H9 (cell line): Measurements from ENCODE around the gene IQCE. TPM values are rescaled to one million over a fixed set of nuclear protein-coding genes. Genes with fewer than 3 reads are reported as not detected.

ENCODE experiments used
- DNase-seq: peaks from one replicate; pipeline ENCODE4 v3.0.0-alpha.2; 2017
- H2AFZ ChIP-seq: one replicate; pipeline ENCODE4 v1.6.1; 2013; ENCODE audit warnings: mild to moderate bottlenecking, low read length, control low read depth, moderate library complexity
- H2AK5ac ChIP-seq: 2 replicates; pipeline ENCODE4 v1.6.1; 2013; ENCODE audit warnings: low read length, control low read depth, mixed read lengths; ENCODE audit not compliant: insufficient read length
- H2BK120ac ChIP-seq: one replicate; pipeline ENCODE4 v1.6.1; 2013; ENCODE audit warnings: low read depth, mild to moderate bottlenecking, low read length, control low read depth, inconsistent platforms; ENCODE audit not compliant: poor library complexity, severe bottlenecking
- H2BK12ac ChIP-seq: 2 replicates; pipeline ENCODE4 v1.6.1; 2013; ENCODE audit warnings: low read length, control low read depth, mixed read lengths, low read depth; ENCODE audit not compliant: insufficient read length
- H2BK15ac ChIP-seq: 2 replicates; pipeline ENCODE4 v1.6.1; 2013; ENCODE audit warnings: low read depth, low read length, control low read depth
- H2BK20ac ChIP-seq: one replicate; pipeline ENCODE4 v1.6.1; 2013; ENCODE audit warnings: low read depth, mild to moderate bottlenecking, low read length, control low read depth, inconsistent platforms; ENCODE audit not compliant: poor library complexity, severe bottlenecking
- H2BK5ac ChIP-seq: 2 replicates; pipeline ENCODE4 v1.6.1; 2013; ENCODE audit warnings: low read length, control low read depth, mixed read lengths; ENCODE audit not compliant: insufficient read length
- H3K14ac ChIP-seq: 2 replicates; pipeline ENCODE4 v1.6.1; 2013; ENCODE audit warnings: low read length, control low read depth; ENCODE audit not compliant: insufficient read depth
- H3K18ac ChIP-seq: 2 replicates; pipeline ENCODE4 v1.6.1; 2013; ENCODE audit warnings: low read depth, mild to moderate bottlenecking, mixed read lengths, low read length, control low read depth; ENCODE audit not compliant: insufficient read length
- H3K23ac ChIP-seq: 2 replicates; pipeline ENCODE4 v1.6.1; 2013; ENCODE audit warnings: low read length, control low read depth, mixed read lengths, low read depth; ENCODE audit not compliant: insufficient read length
- H3K23me2 ChIP-seq: 2 replicates; pipeline ENCODE4 v1.6.1; 2013; ENCODE audit warnings: low read depth, mild to moderate bottlenecking, mixed read lengths, low read length, control low read depth; ENCODE audit not compliant: insufficient read length, poor library complexity, severe bottlenecking
- H3K27ac ChIP-seq: 2 replicates; pipeline ENCODE4 v1.5.1; 2013; ENCODE audit warnings: low read length, control low read depth, mixed read lengths, low read depth; ENCODE audit not compliant: insufficient read length
- H3K27me3 ChIP-seq: 2 replicates; pipeline ENCODE4 v1.6.1; 2013; ENCODE audit warnings: low read length, control low read depth, inconsistent platforms; ENCODE audit not compliant: insufficient read depth
- H3K4ac ChIP-seq: 2 replicates; pipeline ENCODE4 v1.6.1; 2013; ENCODE audit warnings: low read depth, mild to moderate bottlenecking, control low read depth, inconsistent platforms, low read length, moderate library complexity
- H3K4me1 ChIP-seq: 2 replicates; pipeline ENCODE4 v1.6.1; 2013; ENCODE audit warnings: low read length, control low read depth, inconsistent platforms; ENCODE audit not compliant: insufficient read depth
- H3K4me2 ChIP-seq: 2 replicates; pipeline ENCODE4 v1.6.1; 2013; ENCODE audit warnings: low read length, control low read depth, mixed read lengths; ENCODE audit not compliant: insufficient read length, insufficient read depth
- H3K56ac ChIP-seq: 2 replicates; pipeline ENCODE4 v1.6.1; 2013; ENCODE audit warnings: low read depth, mild to moderate bottlenecking, mixed read lengths, low read length, control low read depth; ENCODE audit not compliant: insufficient read length
- H3K79me1 ChIP-seq: 2 replicates; pipeline ENCODE4 v1.6.1; 2013; ENCODE audit warnings: low read depth, mild to moderate bottlenecking, moderate library complexity, low read length, control low read depth, inconsistent platforms; ENCODE audit not compliant: insufficient read depth, poor library complexity, severe bottlenecking
- H3K79me2 ChIP-seq: 2 replicates; pipeline ENCODE4 v1.6.1; 2013; ENCODE audit warnings: low read length, control low read depth, inconsistent platforms; ENCODE audit not compliant: insufficient read depth
- H3K9ac ChIP-seq: 2 replicates; pipeline ENCODE4 v1.6.1; 2013; ENCODE audit warnings: low read length, control low read depth, mixed read lengths; ENCODE audit not compliant: insufficient read length; ENCODE audit errors: extremely low read depth
- H3K9me3 ChIP-seq: one replicate; pipeline ENCODE4 v1.6.1; 2013; ENCODE audit warnings: low read depth, low read length, inconsistent platforms; ENCODE audit not compliant: control insufficient read depth
- H3T11ph ChIP-seq: one replicate; pipeline ENCODE4 v1.6.1; 2013; ENCODE audit warnings: mild to moderate bottlenecking, low read length, control low read depth, inconsistent platforms
- H4K20me1 ChIP-seq: one replicate; pipeline ENCODE4 v1.6.1; 2013; ENCODE audit not compliant: control insufficient read depth, insufficient read length, insufficient read depth
- H4K5ac ChIP-seq: 2 replicates; pipeline ENCODE4 v1.6.1; 2013; ENCODE audit warnings: low read depth, mild to moderate bottlenecking, mixed read lengths, low read length, control low read depth; ENCODE audit not compliant: insufficient read length
- H4K8ac ChIP-seq: replicated peaks from 2 replicates; pipeline ENCODE4 v1.6.1; 2013; ENCODE audit warnings: low read length, control low read depth, mixed read lengths, low read depth; ENCODE audit not compliant: insufficient read length
- H4K91ac ChIP-seq: 2 replicates; pipeline ENCODE4 v1.6.1; 2013; ENCODE audit warnings: low read depth, mild to moderate bottlenecking, moderate library complexity, mixed read lengths, low read length, control low read depth; ENCODE audit not compliant: insufficient read length
- H3K27ac Mint-ChIP-seq, 3 experiments: 2 replicates in 2 of 3; 3 replicates in 1 of 3; pipeline ENCODE4 v1.8.0; 2020 to 2021; ENCODE audit warnings: mixed read lengths in 3 of 3, mild to moderate bottlenecking in 1 of 3, moderate library complexity in 1 of 3
- H3K27me3 Mint-ChIP-seq: 2 replicates; pipeline ENCODE4 v1.8.0; 2021; ENCODE audit warnings: low read depth, mild to moderate bottlenecking, moderate library complexity, mixed read lengths
- H3K36me3 Mint-ChIP-seq, 3 experiments: 2 replicates in 2 of 3; 3 replicates in 1 of 3; pipeline ENCODE4 v1.8.0; 2020 to 2021; ENCODE audit warnings: low read depth in 3 of 3, mixed read lengths in 3 of 3; ENCODE audit not compliant: insufficient read depth in 1 of 3
- H3K4me1 Mint-ChIP-seq, 2 experiments: 2 replicates each; pipeline ENCODE4 v1.8.0; 2020; ENCODE audit warnings: mixed read lengths in 2 of 2
- H3K4me3 Mint-ChIP-seq, 2 experiments: 2 replicates in 1 of 2; 3 replicates in 1 of 2; pipeline ENCODE4 v1.8.0; 2020 to 2021; ENCODE audit warnings: mild to moderate bottlenecking in 2 of 2, mixed read lengths in 2 of 2, moderate library complexity in 1 of 2
- H3K9me3 Mint-ChIP-seq, 2 experiments: 2 replicates in 1 of 2; 3 replicates in 1 of 2; pipeline ENCODE4 v1.8.0; 2020; ENCODE audit warnings: mild to moderate bottlenecking in 2 of 2, mixed read lengths in 2 of 2, moderate library complexity in 1 of 2
- CTCF ChIP-seq: fragments of 200-600 bp; sonication (generic); conservative IDR thresholded peaks from 3 replicates; pipeline ENCODE4 v1.8.0; 2021; ENCODE audit warnings: antibody characterized with exemption, mild to moderate bottlenecking
- WGBS: extraction: QIAGEN DNeasy Blood & Tissue Kit; methylation state at CpG from one replicate; pipeline ENCODE4 v1.1.7; 2013; ENCODE audit warnings: missing lambda C conversion rate, low lambda C conversion rate, mixed read lengths; ENCODE audit not compliant: insufficient read length; ENCODE audit errors: extremely low coverage; 5-methylcytosine and 5-hydroxymethylcytosine counted together
- total RNA-seq: library from RNA; stranded (reverse); gene quantifications from 2 replicates; pipeline ENCODE4 v1.2.1, GENCODE V29; 2021

Gene IQCE
- total RNA-seq, 1 experiment from 2014 or later, result 7.0 TPM

- no peak overlapping the region for H3K4me3 Mint-ChIP-seq
- H3K27ac Mint-ChIP-seq, result peak overlapping the region in 2 of 3 experiments; percentile 40 to 89; a peak in 3 of 7 replicates
These were observed 17.1 kb downstream of the IQCE start for GRCh38 chr7:2575733-2576340.

More at GRCh38 chr7:2575733-2576340, 17.1 kb downstream of the IQCE start:
- no peak for TF ChIP-seq CTCF
- no peak overlapping the region for H3K18ac ChIP-seq
- H3K4me1 ChIP-seq, result no peaks in the 10 kb centered on the region
- no peak overlapping the region for H2AFZ ChIP-seq
- H3K79me2 ChIP-seq, result no peaks in the 10 kb centered on the region
- DNase-seq, result no peak
- H3K27me3 ChIP-seq, result no peaks in the 10 kb centered on the region
- no peak overlapping the region for H3K14ac ChIP-seq
- H2BK12ac ChIP-seq, result no peak overlapping the region
- H3T11ph ChIP-seq, result no peak overlapping the region
- H2AK5ac ChIP-seq, result no peak overlapping the region
- H4K91ac ChIP-seq, result no peak overlapping the region
- no peak overlapping the region for H2BK120ac ChIP-seq
- H2BK15ac ChIP-seq, result no peak overlapping the region
- no peak overlapping the region for H3K23ac ChIP-seq
- peaks cover 0 to 3% of the 10 kb centered on the region in 2 experiments; a peak in 3 of 5 replicates for H3K9me3 Mint-ChIP-seq
- no CpG with 5 or more reads among the region's 21 CpGs for WGBS
- H3K4ac ChIP-seq, result no peak overlapping the region
- H3K4me1 Mint-ChIP-seq, result no peaks in the 10 kb centered on the region; a peak in 1 of 4 replicates
- H3K27ac ChIP-seq, result no peak overlapping the region
- H3K9me3 ChIP-seq, result no peaks in the 10 kb centered on the region
- no peak overlapping the region for H3K9ac ChIP-seq
- no peaks in the 10 kb centered on the region for H3K79me1 ChIP-seq
- no peak overlapping the region for H2BK20ac ChIP-seq
- H4K20me1 ChIP-seq, result no peaks in the 10 kb centered on the region
- no peak overlapping the region for H4K8ac ChIP-seq
- H2BK5ac ChIP-seq, result no peak overlapping the region
- H4K5ac ChIP-seq, result no peak overlapping the region
- no peak overlapping the region for H3K56ac ChIP-seq
- H3K27me3 Mint-ChIP-seq, result no peaks in the 10 kb centered on the region
- H3K4me2 ChIP-seq, result no peak overlapping the region
- peaks cover 0 to 3% (median 0%) of the 10 kb centered on the region in 3 experiments; a peak in 4 of 7 replicates for H3K36me3 Mint-ChIP-seq
- no peaks in the 10 kb centered on the region for H3K23me2 ChIP-seq
